Jurkat, Clone E6-1 (cell line): Measurements from ENCODE around the gene BLCAP. TPM values are rescaled to one million over a fixed set of nuclear protein-coding genes. Genes with fewer than 3 reads are reported as not detected.
"Not testable (repeated sequence)": the region's sequence is repeated elsewhere in the genome, so short reads cannot be mapped to it uniquely, and the experiment has no call there.

Experiments used
- DNase-seq: peaks from one replicate; pipeline ENCODE4 v3.0.0-alpha.2; 2011; ENCODE audit warnings: low read depth, low spot score
- H3K4me3 ChIP-seq: 2 replicates; pipeline ENCODE4 v1.5.1; 2011; ENCODE audit warnings: mild to moderate bottlenecking, low read length, control low read depth, moderate library complexity
- polyA plus RNA-seq: library from polyadenylated mRNA; unstranded; fragments of >200 nt; gene quantifications from one replicate; pipeline ENCODE4 v1.2.1, GENCODE V29; 2012; ENCODE audit warnings: missing spikeins; ENCODE audit not compliant: insufficient read length, insufficient read depth

The BLCAP gene
- polyA plus RNA-seq = 24.7 TPM

- H3K4me3 ChIP-seq = peak within 1 kb of the TSS; percentile 92
- DNase-seq = peak; percentile 80
These were observed at the start of gene BLCAP for GRCh38 chr20:37527638-37528445. Gene BLCAP, minus strand, starts transcription at chr20:37527876. Its CDS starts 8,702 bp downstream, at chr20:37519174.

GRCh38 chr20:37577436-37577835, 49.8 kb upstream of the BLCAP start:
- not testable (repeated sequence) for H3K4me3 ChIP-seq, DNase-seq

GRCh38 chr20:37576911-37577310, 49.2 kb upstream of the BLCAP start:
- no peak overlapping the region for H3K4me3 ChIP-seq
- no peak for DNase-seq

- no peak for DNase-seq
- H3K4me3 ChIP-seq = no peak overlapping the region
These were observed 48.2 kb upstream of the BLCAP start for GRCh38 chr20:37575884-37576283.

- H3K4me3 ChIP-seq = no peak overlapping the region
- no peak for DNase-seq
These were observed 46.7 kb upstream of the BLCAP start for GRCh38 chr20:37574199-37574890.

- DNase-seq = no peak
- H3K4me3 ChIP-seq = no peak overlapping the region
These were observed 46.0 kb upstream of the BLCAP start for GRCh38 chr20:37573626-37574198.

GRCh38 chr20:37571033-37571432, 43.4 kb upstream of the BLCAP start:
- no peak for DNase-seq
- H3K4me3 ChIP-seq = no peak overlapping the region

GRCh38 chr20:37570419-37570818, 42.7 kb upstream of the BLCAP start:
- H3K4me3 ChIP-seq = no peak overlapping the region
- DNase-seq = no peak

- DNase-seq = no peak
- H3K4me3 ChIP-seq = no peak overlapping the region
These were observed 40.3 kb upstream of the BLCAP start for GRCh38 chr20:37567671-37568588.

- no peak for DNase-seq
These were observed 39.6 kb upstream of the BLCAP start for GRCh38 chr20:37567331-37567665.

GRCh38 chr20:37566590-37567330, 39.1 kb upstream of the BLCAP start:
- DNase-seq = no peak
- no peak overlapping the region for H3K4me3 ChIP-seq

More at GRCh38 chr20:37567331-37567665, 39.6 kb upstream of the BLCAP start:
- no peak overlapping the region for H3K4me3 ChIP-seq

- H3K4me3 ChIP-seq = no peak overlapping the region
- DNase-seq = no peak
These were observed 37.6 kb upstream of the BLCAP start for GRCh38 chr20:37565134-37565811.

- DNase-seq = no peak
- H3K4me3 ChIP-seq = no peak overlapping the region
These were observed 36.9 kb upstream of the BLCAP start for GRCh38 chr20:37564388-37565133.

- no peak for DNase-seq
These were observed 36.3 kb upstream of the BLCAP start for GRCh38 chr20:37564016-37564387.

GRCh38 chr20:37562695-37563480, 35.2 kb upstream of the BLCAP start:
- DNase-seq = no peak
- no peak overlapping the region for H3K4me3 ChIP-seq

More at GRCh38 chr20:37564016-37564387, 36.3 kb upstream of the BLCAP start:
- H3K4me3 ChIP-seq = no peak overlapping the region

GRCh38 chr20:37560629-37561028, 33.0 kb upstream of the BLCAP start:
- no peak for DNase-seq
- no peak overlapping the region for H3K4me3 ChIP-seq
